Suppressor macrophage treated with lipopolysaccharide for 1 hour (primary cell): ENCODE measurements around the gene JAKMIP3.
"Not testable (repeated sequence)": the region's sequence is repeated elsewhere in the genome, so short reads cannot be mapped to it uniquely, and the experiment has no call there.

Source experiments
- DNase-seq, 3 donors: peaks; one replicate each; pipeline ENCODE4 v3.0.0-alpha.2; 2020 to 2022

Gene JAKMIP3

GRCh38 chr10:132066812-132067211 lies 1.1 kb downstream of the JAKMIP3 start:
- DNase-seq = no peak

- DNase-seq = no peak
Observed at GRCh38 chr10:132068431-132069121, 2.8 kb downstream of the JAKMIP3 start.

- DNase-seq = no peak
Observed at GRCh38 chr10:132069122-132069848, 3.5 kb downstream of the JAKMIP3 start.

GRCh38 chr10:132069849-132070182 lies 4.1 kb downstream of the JAKMIP3 start:
- no peak for DNase-seq

GRCh38 chr10:132070724-132071123 lies 5.0 kb downstream of the JAKMIP3 start:
- no peak for DNase-seq

- no peak for DNase-seq
Observed at GRCh38 chr10:132071667-132072066, 5.9 kb downstream of the JAKMIP3 start.

GRCh38 chr10:132075909-132076577 lies 10.3 kb downstream of the JAKMIP3 start:
- DNase-seq = no peak

- peak in 1 of 3 donors; percentile 14 for DNase-seq
Observed at GRCh38 chr10:132076578-132077081, 10.9 kb downstream of the JAKMIP3 start.

- DNase-seq = no peak
Observed at GRCh38 chr10:132077091-132077490, 11.3 kb downstream of the JAKMIP3 start.

GRCh38 chr10:132078746-132079345 lies 13.1 kb downstream of the JAKMIP3 start:
- DNase-seq = peak in 1 of 3 donors; percentile 2

- DNase-seq = peak in 1 of 3 donors; percentile 8
Observed at GRCh38 chr10:132084384-132084783, 18.6 kb downstream of the JAKMIP3 start.

- DNase-seq = not testable (repeated sequence)
Observed at GRCh38 chr10:132093236-132093635, 27.5 kb downstream of the JAKMIP3 start.

- peak in 1 of 3 donors; percentile 16 for DNase-seq
Observed at GRCh38 chr10:132094581-132095234, 29.0 kb downstream of the JAKMIP3 start.

- DNase-seq = no peak
Observed at GRCh38 chr10:132095403-132096113, 29.8 kb downstream of the JAKMIP3 start.

GRCh38 chr10:132096223-132096622 lies 30.5 kb downstream of the JAKMIP3 start:
- DNase-seq = peak; percentile 43 to 58 (median 46)

- no peak for DNase-seq
Observed at GRCh38 chr10:132096863-132097478, 31.2 kb downstream of the JAKMIP3 start.

GRCh38 chr10:132097609-132098377 lies 32.0 kb downstream of the JAKMIP3 start:
- no peak for DNase-seq

GRCh38 chr10:132098539-132099388 lies 33.0 kb downstream of the JAKMIP3 start:
- no peak for DNase-seq

- no peak for DNase-seq
Observed at GRCh38 chr10:132099389-132100090, 33.8 kb downstream of the JAKMIP3 start.
